ENCODE data around the gene KLF17. TPM values are rescaled to one million over a fixed set of nuclear protein-coding genes. Genes with fewer than 3 reads are reported as not detected.

The KLF17 gene
- total RNA-seq, 1 experiment from 2014 or later, result not detected

- no peak overlapping the region for H3K4me3 Mint-ChIP-seq
- ChIA-PET CTCF (interaction anchor here (0.6 kb wide), 1 partner anchor 502 kb away, joined by 3 read pairs; no protein-coding TSS in a partner anchor), POLR2A (no interaction called here)
- H3K27ac Mint-ChIP-seq, result no peak overlapping the region
- no peaks in the 10 kb centered on the region for H3K9me3 Mint-ChIP-seq
- peaks cover 8% of the 10 kb centered on the region for H3K4me1 Mint-ChIP-seq
- ATAC-seq (no peak), DNase-seq (ENCODE audit: low spot score) (no peak)
- H3K36me3 Mint-ChIP-seq, result no peaks in the 10 kb centered on the region
- H3K27me3 Mint-ChIP-seq (ENCODE audit: low read depth), result peaks cover 8% of the 10 kb centered on the region
- TF ChIP-seq, protein P1, sequence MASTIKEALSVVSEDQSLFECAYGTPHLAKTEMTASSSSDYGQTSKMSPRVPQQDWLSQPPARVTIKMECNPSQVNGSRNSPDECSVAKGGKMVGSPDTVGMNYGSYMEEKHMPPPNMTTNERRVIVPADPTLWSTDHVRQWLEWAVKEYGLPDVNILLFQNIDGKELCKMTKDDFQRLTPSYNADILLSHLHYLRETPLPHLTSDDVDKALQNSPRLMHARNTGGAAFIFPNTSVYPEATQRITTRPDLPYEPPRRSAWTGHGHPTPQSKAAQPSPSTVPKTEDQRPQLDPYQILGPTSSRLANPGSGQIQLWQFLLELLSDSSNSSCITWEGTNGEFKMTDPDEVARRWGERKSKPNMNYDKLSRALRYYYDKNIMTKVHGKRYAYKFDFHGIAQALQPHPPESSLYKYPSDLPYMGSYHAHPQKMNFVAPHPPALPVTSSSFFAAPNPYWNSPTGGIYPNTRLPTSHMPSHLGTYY (CRISPR knock-in tag; IDR thresholded peaks at IDR 0.05), result no peak
- TF ChIP-seq SOX15 (CRISPR knock-in tag; IDR thresholded peaks at IDR 0.05) (no peak), ZNF121 (CRISPR knock-in tag; IDR thresholded peaks at IDR 0.05) (peak; percentile 88), USF2 (CRISPR knock-in tag; IDR thresholded peaks at IDR 0.05) (no peak), TEAD4 (CRISPR knock-in tag; IDR thresholded peaks at IDR 0.05) (no peak), ZNF671 (CRISPR knock-in tag; IDR thresholded peaks at IDR 0.05) (no peak), AR (CRISPR knock-in tag; IDR thresholded peaks at IDR 0.05) (no peak), SMAD4 (CRISPR knock-in tag; IDR thresholded peaks at IDR 0.05) (no peak), ZNF423 (CRISPR knock-in tag; IDR thresholded peaks at IDR 0.05) (no peak)
Observed at GRCh38 chr1:44105810-44106209, 12.8 kb upstream of the KLF17 start.

- Mint-ChIP-seq H3K36me3 (no peaks in the 10 kb centered on the region), H3K27ac (no peak overlapping the region), H3K4me1 (peaks cover 8% of the 10 kb centered on the region), H3K27me3 (ENCODE audit: low read depth) (peaks cover 8% of the 10 kb centered on the region), H3K9me3 (no peaks in the 10 kb centered on the region), H3K4me3 (no peak overlapping the region)
- DNase-seq (ENCODE audit: low spot score) (no peak), ATAC-seq (no peak)
- TF ChIP-seq ZNF138 (CRISPR knock-in tag; conservative IDR thresholded peaks at IDR 0.05), result no peak
- no peak for TF ChIP-seq ZNF425 (CRISPR knock-in tag; conservative IDR thresholded peaks at IDR 0.05)
- no peak for TF ChIP-seq ELF4 (CRISPR knock-in tag; IDR thresholded peaks at IDR 0.05; ENCODE audit: low read depth)
- no peak for TF ChIP-seq IRF2 (CRISPR knock-in tag; IDR thresholded peaks at IDR 0.05; ENCODE audit: borderline replicate concordance, low read depth)
- TF ChIP-seq CTCF (IDR thresholded peaks at IDR 0.05), result no peak
- TF ChIP-seq, protein P2, sequence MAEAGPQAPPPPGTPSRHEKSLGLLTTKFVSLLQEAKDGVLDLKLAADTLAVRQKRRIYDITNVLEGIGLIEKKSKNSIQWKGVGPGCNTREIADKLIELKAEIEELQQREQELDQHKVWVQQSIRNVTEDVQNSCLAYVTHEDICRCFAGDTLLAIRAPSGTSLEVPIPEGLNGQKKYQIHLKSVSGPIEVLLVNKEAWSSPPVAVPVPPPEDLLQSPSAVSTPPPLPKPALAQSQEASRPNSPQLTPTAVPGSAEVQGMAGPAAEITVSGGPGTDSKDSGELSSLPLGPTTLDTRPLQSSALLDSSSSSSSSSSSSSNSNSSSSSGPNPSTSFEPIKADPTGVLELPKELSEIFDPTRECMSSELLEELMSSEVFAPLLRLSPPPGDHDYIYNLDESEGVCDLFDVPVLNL (CRISPR knock-in tag; IDR thresholded peaks at IDR 0.05; ENCODE audit: borderline replicate concordance, low read depth), result no peak
- no peak for TF ChIP-seq ZNF219 (CRISPR knock-in tag; IDR thresholded peaks at IDR 0.05; ENCODE audit: borderline replicate concordance)
- TF ChIP-seq, protein P3, sequence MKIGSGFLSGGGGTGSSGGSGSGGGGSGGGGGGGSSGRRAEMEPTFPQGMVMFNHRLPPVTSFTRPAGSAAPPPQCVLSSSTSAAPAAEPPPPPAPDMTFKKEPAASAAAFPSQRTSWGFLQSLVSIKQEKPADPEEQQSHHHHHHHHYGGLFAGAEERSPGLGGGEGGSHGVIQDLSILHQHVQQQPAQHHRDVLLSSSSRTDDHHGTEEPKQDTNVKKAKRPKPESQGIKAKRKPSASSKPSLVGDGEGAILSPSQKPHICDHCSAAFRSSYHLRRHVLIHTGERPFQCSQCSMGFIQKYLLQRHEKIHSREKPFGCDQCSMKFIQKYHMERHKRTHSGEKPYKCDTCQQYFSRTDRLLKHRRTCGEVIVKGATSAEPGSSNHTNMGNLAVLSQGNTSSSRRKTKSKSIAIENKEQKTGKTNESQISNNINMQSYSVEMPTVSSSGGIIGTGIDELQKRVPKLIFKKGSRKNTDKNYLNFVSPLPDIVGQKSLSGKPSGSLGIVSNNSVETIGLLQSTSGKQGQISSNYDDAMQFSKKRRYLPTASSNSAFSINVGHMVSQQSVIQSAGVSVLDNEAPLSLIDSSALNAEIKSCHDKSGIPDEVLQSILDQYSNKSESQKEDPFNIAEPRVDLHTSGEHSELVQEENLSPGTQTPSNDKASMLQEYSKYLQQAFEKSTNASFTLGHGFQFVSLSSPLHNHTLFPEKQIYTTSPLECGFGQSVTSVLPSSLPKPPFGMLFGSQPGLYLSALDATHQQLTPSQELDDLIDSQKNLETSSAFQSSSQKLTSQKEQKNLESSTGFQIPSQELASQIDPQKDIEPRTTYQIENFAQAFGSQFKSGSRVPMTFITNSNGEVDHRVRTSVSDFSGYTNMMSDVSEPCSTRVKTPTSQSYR (CRISPR knock-in tag; IDR thresholded peaks at IDR 0.05), result no peak
- no peak for TF ChIP-seq MYBL2 (CRISPR knock-in tag; IDR thresholded peaks at IDR 0.05)
- CTCF ChIA-PET, result interaction anchor here (1.0 to 1.6 kb wide), 4 partner anchors 16 to 187 kb away, joined by 3 to 5 read pairs (median 4); no protein-coding TSS in a partner anchor
- POLR2A ChIA-PET, result no interaction called here
Observed at GRCh38 chr1:44108241-44108640, 10.4 kb upstream of the KLF17 start.

All from WTC11 (cell line).